Keratinocyte (primary cell): ENCODE data around the gene PRKAG1. TPM values are rescaled to one million over a fixed set of nuclear protein-coding genes. Genes with fewer than 3 reads are reported as not detected.

Source experiments
- DNase-seq: peaks from one replicate; pipeline ENCODE4 v3.0.0-alpha.2; 2011; ENCODE audit warnings: low read depth, missing footprints, low spot score
- FAIRE-seq: peaks from 2 replicates; lab custom pipeline; 2011; peaks lifted over from hg19 to GRCh38; lab: Jason Lieb, UNC
- H2AFZ ChIP-seq: 2 replicates; pipeline ENCODE4 v1.6.0; 2012; ENCODE audit warnings: low read length, control low read depth, inconsistent platforms; ENCODE audit not compliant: control insufficient read depth
- H3K27ac ChIP-seq: 2 replicates; pipeline ENCODE4 v1.5.1; 2011; ENCODE audit warnings: low read length; ENCODE audit not compliant: control insufficient read depth, insufficient read depth
- H3K27me3 ChIP-seq: 3 replicates; pipeline ENCODE4 v1.6.0; 2011; ENCODE audit warnings: low read length; ENCODE audit not compliant: control insufficient read depth, insufficient read depth; ENCODE audit errors: extremely low read depth
- H3K36me3 ChIP-seq, 2 experiments: 2 replicates in 1 of 2; 3 replicates in 1 of 2; pipeline ENCODE4 v1.5.1; 2011; ENCODE audit warnings: low read length in 2 of 2, mild to moderate bottlenecking in 1 of 2; ENCODE audit not compliant: control insufficient read depth in 2 of 2, insufficient read depth in 2 of 2; ENCODE audit errors: extremely low read depth in 1 of 2
- H3K4me1 ChIP-seq: 3 replicates; pipeline ENCODE4 v1.5.1; 2011; ENCODE audit warnings: low read length; ENCODE audit not compliant: control insufficient read depth, insufficient read depth; ENCODE audit errors: extremely low read depth
- H3K4me2 ChIP-seq: 3 replicates; pipeline ENCODE4 v1.6.0; 2011; ENCODE audit warnings: low read depth, low read length; ENCODE audit not compliant: control insufficient read depth, insufficient read depth; ENCODE audit errors: extremely low read depth
- H3K4me3 ChIP-seq, 3 experiments: fragments of 200-600 bp in 1 of 3; sonication (generic) in 1 of 3; 2 replicates in 2 of 3; 3 replicates in 1 of 3; pipeline ENCODE4 v1.5.1; 2011 to 2016; ENCODE audit warnings: low read length in 3 of 3, mild to moderate bottlenecking in 3 of 3, control low read depth in 2 of 3, inconsistent platforms in 1 of 3, low read depth in 1 of 3, mixed read lengths in 1 of 3, mixed run types in 1 of 3, moderate library complexity in 1 of 3; ENCODE audit not compliant: control insufficient read depth in 2 of 3, insufficient read depth in 2 of 3; ENCODE audit errors: extremely low read depth in 1 of 3
- H3K79me2 ChIP-seq: 2 replicates; pipeline ENCODE4 v1.6.0; 2012; ENCODE audit warnings: low read length; ENCODE audit not compliant: control insufficient read depth, insufficient read depth
- H3K9ac ChIP-seq: 3 replicates; pipeline ENCODE4 v1.6.0; 2011; ENCODE audit warnings: low read length; ENCODE audit not compliant: control insufficient read depth, insufficient read depth; ENCODE audit errors: extremely low read depth
- H3K9me1 ChIP-seq: 3 replicates; pipeline ENCODE4 v1.6.0; 2011; ENCODE audit warnings: low read length; ENCODE audit not compliant: control insufficient read depth, insufficient read depth; ENCODE audit errors: extremely low read depth
- H3K9me3 ChIP-seq: 2 replicates; pipeline ENCODE4 v1.5.1; 2012; ENCODE audit warnings: low read depth, low read length; ENCODE audit not compliant: control insufficient read depth
- H4K20me1 ChIP-seq: 3 replicates; pipeline ENCODE4 v1.6.0; 2011; ENCODE audit warnings: low read length; ENCODE audit not compliant: control insufficient read depth, insufficient read depth; ENCODE audit errors: extremely low read depth
- CTCF ChIP-seq, 3 experiments: IDR thresholded peaks in 1 of 3; conservative IDR thresholded peaks in 1 of 3; optimal IDR thresholded peaks in 1 of 3; 2 replicates in 2 of 3; 3 replicates in 1 of 3; pipeline versions ENCODE3 to v1.5.1; 2011; ENCODE audit warnings: low read length in 3 of 3, mild to moderate bottlenecking in 3 of 3, moderate library complexity in 2 of 3, control low read depth in 1 of 3, inconsistent platforms in 1 of 3; ENCODE audit not compliant: insufficient read depth in 2 of 3; ENCODE audit errors: extremely low read depth in 1 of 3
- EZH2 ChIP-seq: IDR thresholded peaks from one replicate; pipeline ENCODE4 v1.6.1; 2012; ENCODE audit warnings: inconsistent platforms, mild to moderate bottlenecking, low read length, moderate library complexity
- dilution Hi-C: fragments of 300-500 bp; cut with MboI; formaldehyde crosslinking; loops from one replicate; pipeline ENCODE4 v1.7.0; 2020; ENCODE audit warnings: low sequenced_read_pairs; ENCODE audit not compliant: extremely low pct_ligation_motif_present
- polyA plus RNA-seq, 5 experiments: library from polyadenylated mRNA; depleted of rRNA in 3 of 5; stranded (reverse) in 3 of 5; stranded (forward) in 1 of 5; unstranded in 1 of 5; fragments of >200 nt; gene quantifications; 1 replicate in 1 of 5; 2 replicates in 3 of 5; 3 replicates in 1 of 5; pipeline versions ENCODE4 v1.2.1 to v1.2.3, GENCODE V29; 2011 to 2012; ENCODE audit warnings: missing spikeins in 2 of 5, low read depth in 1 of 5, low replicate concordance in 1 of 5

The PRKAG1 gene
- polyA plus RNA-seq, 1 donor (not counting 4 experiments of a cell fraction or from before 2014, with no cell fraction given): 125 TPM

- dilution Hi-C loops: no loop called here
- H2AFZ ChIP-seq: no peak overlapping the region
- H3K9me1 ChIP-seq: peaks cover 2% of the 10 kb centered on the region
- H4K20me1 ChIP-seq: no peaks in the 10 kb centered on the region
- no peak overlapping the region for H3K9ac ChIP-seq
- H3K36me3 ChIP-seq: peaks cover 68 to 76% of the 10 kb centered on the region in 2 experiments
- H3K4me3 ChIP-seq: no peak overlapping the region
- no peaks in the 10 kb centered on the region for H3K27me3 ChIP-seq
- no peak overlapping the region for H3K27ac ChIP-seq
- no peak for DNase-seq
- no peaks in the 10 kb centered on the region for H3K4me1 ChIP-seq
- TF ChIP-seq EZH2 (no peak), CTCF (optimal IDR thresholded peaks at IDR 0.05 in 1 of 3, IDR thresholded peaks at IDR 0.05 in 1 of 3, conservative IDR thresholded peaks at IDR 0.05 in 1 of 3; ENCODE audit: extremely low read depth in 1 of 3, insufficient read depth in 2 of 3, low read length in 3 of 3) (no peak)
- no peaks in the 10 kb centered on the region for H3K9me3 ChIP-seq
- FAIRE-seq: no peak
- H3K4me2 ChIP-seq: no peak overlapping the region
- peaks cover 3% of the 10 kb centered on the region for H3K79me2 ChIP-seq
Measured at GRCh38 chr12:49041036-49041880, 22.7 kb upstream of the PRKAG1 start.

GRCh38 chr12:49040364-49040855 is 21.8 kb upstream of the PRKAG1 start:
- DNase-seq: no peak
- H3K27ac ChIP-seq: no peak overlapping the region
- no peak overlapping the region for H3K4me3 ChIP-seq
- peaks cover 60 to 71% of the 10 kb centered on the region in 2 experiments for H3K36me3 ChIP-seq
- TF ChIP-seq CTCF (optimal IDR thresholded peaks at IDR 0.05 in 1 of 3, IDR thresholded peaks at IDR 0.05 in 1 of 3, conservative IDR thresholded peaks at IDR 0.05 in 1 of 3; ENCODE audit: extremely low read depth in 1 of 3, insufficient read depth in 2 of 3, low read length in 3 of 3) (no peak), EZH2 (no peak)
- no peaks in the 10 kb centered on the region for H3K9me3 ChIP-seq
- H3K27me3 ChIP-seq: no peaks in the 10 kb centered on the region
- no peak for FAIRE-seq
- H3K9ac ChIP-seq: no peak overlapping the region
- H2AFZ ChIP-seq: no peak overlapping the region
- no peaks in the 10 kb centered on the region for H3K4me1 ChIP-seq
- H3K4me2 ChIP-seq: no peak overlapping the region
- dilution Hi-C loops: no loop called here
- H4K20me1 ChIP-seq: no peaks in the 10 kb centered on the region
- peaks cover 3% of the 10 kb centered on the region for H3K79me2 ChIP-seq
- peaks cover 2% of the 10 kb centered on the region for H3K9me1 ChIP-seq
